NK-92 treated with Interleukin-12 subunit alpha and Interleukin-12 subunit beta, amount 100 ng/mL, for 24 hours (cell line): ENCODE data around the gene DYRK2.
"Not testable (repeated sequence)": the region's sequence is repeated elsewhere in the genome, so short reads cannot be mapped to it uniquely, and the experiment has no call there.

Source experiments
- DNase-seq: peaks from one replicate; lab custom pipeline; 2025; lab: John Stamatoyannopoulos, UW

Gene DYRK2

GRCh38 chr12:67671419-67671818 is 22.9 kb downstream of the DYRK2 start:
- no peak for DNase-seq

- no peak for DNase-seq
Measured at GRCh38 chr12:67671892-67672291, 23.3 kb downstream of the DYRK2 start.

- DNase-seq = not testable (repeated sequence)
Measured at GRCh38 chr12:67672507-67672906, 24.0 kb downstream of the DYRK2 start.

GRCh38 chr12:67673509-67673908 is 25.0 kb downstream of the DYRK2 start:
- DNase-seq = not testable (repeated sequence)

- no peak for DNase-seq
Measured at GRCh38 chr12:67674417-67674816, 25.9 kb downstream of the DYRK2 start.

GRCh38 chr12:67676624-67677023 is 28.1 kb downstream of the DYRK2 start:
- DNase-seq = no peak

GRCh38 chr12:67677166-67677565 is 28.6 kb downstream of the DYRK2 start:
- no peak for DNase-seq

- no peak for DNase-seq
Measured at GRCh38 chr12:67681105-67681778, 32.7 kb downstream of the DYRK2 start.

- DNase-seq = no peak
Measured at GRCh38 chr12:67681941-67682620, 33.5 kb downstream of the DYRK2 start.

- DNase-seq = no peak
Measured at GRCh38 chr12:67689385-67689784, 40.8 kb downstream of the DYRK2 start.

- no peak for DNase-seq
Measured at GRCh38 chr12:67690656-67691055, 42.1 kb downstream of the DYRK2 start.

- DNase-seq = no peak
Measured at GRCh38 chr12:67691220-67691619, 42.7 kb downstream of the DYRK2 start.

GRCh38 chr12:67692135-67692534 is 43.6 kb downstream of the DYRK2 start:
- DNase-seq = no peak

GRCh38 chr12:67692966-67693365 is 44.4 kb downstream of the DYRK2 start:
- no peak for DNase-seq

- no peak for DNase-seq
Measured at GRCh38 chr12:67693894-67694293, 45.3 kb downstream of the DYRK2 start.

- DNase-seq = no peak
Measured at GRCh38 chr12:67694306-67694900, 45.9 kb downstream of the DYRK2 start.

- DNase-seq = no peak
Measured at GRCh38 chr12:67695974-67696373, 47.4 kb downstream of the DYRK2 start.

- no peak for DNase-seq
Measured at GRCh38 chr12:67697443-67697842, 48.9 kb downstream of the DYRK2 start.

GRCh38 chr12:67697967-67698366 is 49.4 kb downstream of the DYRK2 start:
- DNase-seq = no peak

GRCh38 chr12:67698672-67699581 is 50.4 kb downstream of the DYRK2 start:
- peak; percentile 30 for DNase-seq

GRCh38 chr12:67701121-67701520 is 52.6 kb downstream of the DYRK2 start:
- no peak for DNase-seq

GRCh38 chr12:67702136-67702535 is 53.6 kb downstream of the DYRK2 start:
- DNase-seq = no peak
